ENCODE measurements around the gene TSPO2.
A peak's percentile ranks its signal among the peaks of the same experiment; 100 is the strongest.

The TSPO2 gene

DNA sequence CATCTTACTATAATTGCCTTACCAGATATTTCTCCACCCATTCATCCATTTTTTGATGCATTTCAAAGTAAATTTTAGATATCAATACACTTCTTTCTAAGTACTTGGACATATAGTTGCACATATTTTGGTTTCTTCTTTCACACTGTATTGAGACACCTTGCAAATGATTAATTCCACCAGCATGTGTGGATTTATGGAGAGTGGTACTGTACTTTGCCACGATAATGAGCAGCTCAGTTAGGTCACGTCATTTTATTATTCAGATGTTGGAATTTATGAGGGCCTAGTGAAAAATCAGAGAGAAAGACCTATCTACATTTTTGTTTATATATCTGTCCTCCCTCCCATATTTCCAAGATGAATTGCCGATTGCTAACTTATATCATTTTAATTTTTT lies 35.8 kb downstream of the TSPO2 start:
- DNase-seq: no peak

DNA sequence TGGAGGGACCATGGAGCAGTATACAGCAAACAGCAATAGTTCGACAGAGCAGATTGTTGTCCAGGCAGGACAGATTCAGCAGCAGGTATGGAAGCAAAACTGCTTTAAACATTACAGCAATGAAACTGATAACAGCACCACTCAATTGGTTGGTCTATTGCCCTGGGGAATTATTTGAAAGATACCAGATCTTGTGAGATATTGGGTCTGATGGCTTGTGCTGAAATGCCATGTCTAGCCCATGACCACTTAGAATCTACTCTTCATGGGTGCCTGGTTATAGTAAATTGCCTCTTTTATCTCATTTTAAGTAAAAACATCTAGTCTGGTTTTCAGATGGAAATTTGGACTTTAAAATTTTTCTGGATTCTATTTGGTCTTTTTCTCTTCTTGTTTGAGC lies 36.8 kb downstream of the TSPO2 start:
- no peak for DNase-seq

DNA sequence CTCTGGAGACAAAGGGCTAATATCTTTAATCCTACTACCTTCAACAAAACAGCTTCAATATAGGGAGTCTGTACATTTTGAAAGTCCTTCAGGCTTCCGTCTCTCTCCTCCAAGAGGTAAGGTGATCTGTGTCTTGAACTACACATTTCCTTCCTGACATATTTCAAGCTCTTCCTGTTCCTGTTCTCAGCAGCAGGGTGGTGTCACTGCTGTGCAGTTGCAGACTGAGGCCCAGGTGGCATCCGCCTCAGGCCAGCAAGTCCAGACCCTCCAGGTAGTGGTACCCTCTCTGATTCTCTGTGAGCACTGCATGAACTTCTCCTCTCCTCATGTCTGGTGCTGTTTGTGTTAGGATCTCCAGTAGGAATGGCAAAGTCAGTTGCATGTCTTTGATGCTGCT lies 38.4 kb downstream of the TSPO2 start:
- no peak for DNase-seq

DNA sequence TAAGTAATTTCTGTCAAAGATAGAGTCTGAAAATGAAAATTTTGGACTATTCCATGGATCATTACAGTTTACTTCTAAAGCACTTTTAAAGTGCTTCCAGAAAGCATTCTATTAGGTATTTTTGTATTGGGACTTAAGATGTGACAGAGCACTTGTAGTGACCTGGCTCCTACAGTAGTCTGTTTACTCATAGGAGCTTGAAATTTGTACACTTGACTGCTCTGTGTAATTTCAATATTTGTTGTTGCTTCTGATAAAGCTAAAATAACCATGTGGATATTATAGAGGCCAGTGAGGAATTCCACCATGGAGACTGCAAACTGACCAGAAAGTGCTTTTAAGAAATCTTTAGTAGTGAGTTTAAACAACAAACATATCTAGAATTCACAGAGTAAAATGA lies 40.8 kb downstream of the TSPO2 start:
- no peak for DNase-seq

DNA sequence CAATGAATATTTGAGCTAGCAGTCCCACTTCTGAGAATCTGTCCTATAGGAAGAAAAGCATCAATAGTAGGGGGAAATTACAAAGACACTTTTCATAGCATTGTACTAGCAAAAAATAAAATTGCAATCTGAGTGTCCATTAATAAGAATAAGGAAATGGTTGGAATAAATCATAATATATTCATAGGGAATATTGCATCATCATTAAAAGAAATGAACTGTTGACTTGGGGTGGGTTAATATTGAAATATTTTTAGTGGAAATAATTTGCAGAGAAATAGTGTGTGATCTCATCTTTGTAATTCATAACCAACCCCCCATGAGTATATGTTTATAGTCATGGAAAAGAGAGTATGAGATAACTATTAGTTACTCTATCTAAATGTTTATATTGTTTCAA lies 42.9 kb downstream of the TSPO2 start:
- DNase-seq: no peak

DNA sequence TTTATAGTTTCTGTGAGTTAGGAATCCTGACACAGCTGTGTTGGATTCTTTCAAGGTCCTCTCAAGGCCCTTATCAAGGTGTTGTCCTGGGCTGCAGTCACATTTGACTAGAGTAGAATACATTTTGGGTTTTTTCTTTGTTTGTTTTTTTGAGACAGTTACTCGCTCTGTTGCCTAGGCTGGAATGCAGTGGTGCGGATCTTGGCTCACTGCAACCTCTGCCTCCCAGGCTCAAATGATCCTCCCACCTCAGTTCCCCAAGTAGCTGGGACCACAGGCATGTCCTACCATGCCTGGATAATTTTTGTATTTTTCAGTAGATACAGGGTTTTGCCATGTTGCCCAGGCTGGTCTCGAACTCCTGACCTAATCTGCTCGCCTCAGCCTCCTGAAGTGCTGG lies 46.2 kb downstream of the TSPO2 start:
- DNase-seq: no peak

DNA sequence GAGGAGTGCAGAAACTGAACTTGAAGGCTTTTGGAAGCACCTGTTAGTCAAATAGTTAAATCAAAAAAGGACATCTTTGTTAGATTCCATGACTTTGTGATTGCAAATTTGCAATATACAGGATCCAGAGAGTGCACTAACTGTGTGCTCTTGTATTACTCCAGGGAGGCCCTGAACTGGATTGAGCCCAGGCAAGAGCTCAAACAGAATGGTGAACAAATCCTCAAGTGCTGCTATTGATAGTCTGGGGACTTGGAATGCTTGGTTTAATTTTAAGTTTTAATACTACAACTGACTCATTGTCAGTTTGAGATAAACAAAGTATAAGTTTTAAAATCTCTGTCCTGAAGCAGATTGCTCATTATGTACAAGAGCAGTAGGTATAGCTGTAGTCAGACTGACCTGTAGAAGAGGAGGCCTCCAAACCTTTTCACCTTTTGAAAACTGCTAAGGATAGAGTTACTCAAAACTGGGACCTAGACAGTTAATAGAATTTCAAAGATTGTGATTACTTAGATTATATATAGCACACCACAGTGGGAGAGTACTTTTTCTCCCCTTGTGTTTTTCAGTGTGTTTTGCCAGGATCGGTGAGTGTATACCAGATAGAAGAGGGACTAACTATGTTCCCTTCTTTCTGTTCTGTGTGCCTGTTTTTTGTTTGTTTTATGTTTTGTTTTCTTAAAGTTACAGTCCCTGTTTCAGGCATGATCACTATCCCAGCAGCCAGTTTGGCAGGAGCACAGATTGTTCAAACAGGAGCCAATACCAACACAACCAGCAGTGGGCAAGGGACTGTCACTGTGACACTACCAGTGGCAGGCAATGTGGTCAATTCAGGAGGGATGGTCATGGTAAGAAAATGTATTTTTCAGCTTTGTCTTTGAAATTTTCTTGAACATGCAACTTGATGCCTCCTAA lies 48.8 kb downstream of the TSPO2 start:
- no peak for DNase-seq

DNA sequence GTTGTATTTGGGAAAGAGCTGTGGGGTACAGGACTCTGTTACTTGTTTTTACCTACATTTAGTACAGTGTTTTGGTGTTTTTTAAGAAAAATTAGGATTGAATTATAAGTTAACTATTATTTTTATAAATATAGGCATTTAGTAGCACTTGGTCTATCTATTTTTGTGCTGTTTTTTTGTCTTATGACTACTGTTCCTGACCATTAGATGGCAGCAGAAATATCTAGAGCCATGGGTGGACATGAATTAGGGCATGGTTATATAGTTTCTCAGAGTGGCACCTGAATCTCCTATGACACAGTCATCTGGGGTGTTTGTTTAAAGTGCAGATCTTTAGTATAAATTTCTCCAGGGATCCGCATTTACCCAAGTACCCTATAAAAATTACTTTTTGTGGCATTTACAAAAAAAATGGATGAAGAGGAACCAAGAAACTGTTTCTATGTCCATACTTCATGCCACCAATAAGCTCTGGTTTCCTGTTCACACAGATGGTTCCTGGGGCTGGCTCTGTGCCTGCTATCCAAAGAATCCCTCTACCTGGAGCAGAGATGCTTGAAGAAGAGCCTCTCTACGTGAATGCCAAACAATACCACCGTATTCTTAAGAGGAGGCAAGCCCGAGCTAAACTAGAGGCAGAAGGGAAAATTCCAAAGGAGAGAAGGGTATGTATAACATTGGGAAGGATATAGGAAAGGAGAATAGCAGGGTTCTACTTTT lies 50.3 kb downstream of the TSPO2 start:
- peak; percentile 16 for DNase-seq

DNA sequence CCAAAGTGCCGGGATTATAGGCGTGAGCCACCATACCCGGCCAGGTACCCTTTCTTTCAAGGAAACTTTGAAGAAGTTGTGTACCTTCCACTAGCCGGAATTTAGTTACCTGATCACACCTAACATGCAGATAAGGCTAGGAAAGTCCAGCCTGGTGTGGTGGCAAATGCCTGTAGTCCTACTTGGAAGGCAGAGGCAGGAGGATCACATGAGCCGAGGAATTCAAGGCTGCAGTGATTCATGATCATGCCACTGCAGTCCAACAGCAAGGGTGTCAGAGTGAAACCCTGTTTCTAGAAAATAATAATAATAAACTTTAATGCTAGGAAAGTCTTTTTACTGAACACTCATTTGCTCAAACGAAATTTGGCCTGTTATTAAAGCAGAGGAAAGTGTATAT lies 51.5 kb downstream of the TSPO2 start:
- DNase-seq: no peak

Measured in DMS79 (cell line).